Heart left ventricle (tissue), 11 donors: Measurements from ENCODE around the gene ARL6IP1. TPM values are rescaled to one million over a fixed set of nuclear protein-coding genes. Genes with fewer than 3 reads are reported as not detected.

Experiments used
- polyA plus RNA-seq, 2 donors: library from polyadenylated mRNA; stranded (reverse); fragments of 200-250 nt; gene quantifications; one replicate each; pipeline ENCODE4 v1.2.3, GENCODE V29; 2013
- total RNA-seq, 9 donors: library from RNA; depleted of rRNA in 2 of 9; stranded (reverse); fragments of >200 nt in 2 of 9; fragmentation: NEBNext Ultra II Directional in 3 of 9; extraction: Animal tissue kit (Norgen Biotek cat#: 25700) in 3 of 9; gene quantifications; one replicate each; pipeline versions ENCODE4 v1.1.0 to v1.2.4, GENCODE V29; 2016 to 2023
- donor health status: ischemic (EF 13 %, LVEDD 7.1; RV severe dilation, severe dysfunction).
- donor health status: healthy with polysubstance abuse.
- donor health status: DM: no; HTN: yes; CAD: no.
- donor health status: DM: no; HTN: no; CAD: no.
- donor health status: ischemic (EF 25% LVEDD 5.7; RV mildly dilated, moderate dysfunction).
- donor health status: healthy.
- donor health status: DM: yes; HTN: yes; CAD: no.
- donor health status: PGD.
- donor health status: nonischemic (EF 23%, LVEDD 6.1; RV moderate dilation, normal function).

ARL6IP1 gene
- total and polyA plus RNA-seq, 11 donors: 16.5 to 63.2 (median 22.9) TPM

Other genes with a start within 250 kb of the ARL6IP1 start
- gene NOMO2, start 239.5 kb downstream of the ARL6IP1 start, total RNA-seq: 100 to 1,000 TPM in 8 of 9 donors, 10 to 100 TPM in 1; 94.2 to 248 (median 170) TPM
- gene NOMO2, start 239.5 kb downstream of the ARL6IP1 start, polyA plus RNA-seq: 100 to 1,000 TPM; 121 to 146 TPM
- 100 to 1,000 TPM; 391 to 919 (median 767) TPM for gene RPS15A, start 11.2 kb downstream of the ARL6IP1 start, total RNA-seq
- 1,000 to 10,000 TPM; 1,532 to 3,186 TPM for gene RPS15A, start 11.2 kb downstream of the ARL6IP1 start, polyA plus RNA-seq
- 10 to 100 TPM; 35.9 to 78.0 (median 52.5) TPM for gene SMG1, start 124.9 kb upstream of the ARL6IP1 start, total RNA-seq
- 10 to 100 TPM; 15.9 to 25.5 TPM for gene SMG1, start 124.9 kb upstream of the ARL6IP1 start, polyA plus RNA-seq
- gene TMC7, start 182.4 kb upstream of the ARL6IP1 start, total RNA-seq: 1 to 10 TPM in 4 of 9 donors, under 1 TPM in 5; 0.69 to 2.3 (median 0.96) TPM
- gene TMC7, start 182.4 kb upstream of the ARL6IP1 start, polyA plus RNA-seq: 1 to 10 TPM in 1 of 2 donors, under 1 TPM in 1; 0.84 to 1.1 TPM